ENCODE measurements around the gene NMNAT1.
"Not testable (repeated sequence)": the region's sequence is repeated elsewhere in the genome, so short reads cannot be mapped to it uniquely, and the experiment has no call there.

Gene NMNAT1

DNA sequence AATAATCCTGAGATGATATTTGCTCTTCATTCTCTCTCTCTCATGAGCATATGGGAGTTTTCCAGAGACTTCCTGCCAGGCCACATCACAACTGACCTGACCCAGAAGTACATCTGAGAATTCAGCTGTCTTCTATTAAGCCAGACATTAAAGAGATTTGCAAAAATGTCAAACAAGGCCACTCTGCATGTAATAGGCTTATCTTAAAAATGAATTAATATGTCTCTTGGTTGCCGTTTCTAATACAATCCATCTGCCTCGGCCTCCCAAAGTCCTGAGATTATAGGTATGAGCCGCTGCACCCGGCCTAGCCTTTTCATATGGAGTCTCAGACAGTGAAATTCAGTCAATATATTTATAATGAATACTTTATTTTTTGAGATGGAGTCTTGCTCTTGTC lies 78.7 kb downstream of the NMNAT1 start:
- not testable (repeated sequence) for DNase-seq

DNA sequence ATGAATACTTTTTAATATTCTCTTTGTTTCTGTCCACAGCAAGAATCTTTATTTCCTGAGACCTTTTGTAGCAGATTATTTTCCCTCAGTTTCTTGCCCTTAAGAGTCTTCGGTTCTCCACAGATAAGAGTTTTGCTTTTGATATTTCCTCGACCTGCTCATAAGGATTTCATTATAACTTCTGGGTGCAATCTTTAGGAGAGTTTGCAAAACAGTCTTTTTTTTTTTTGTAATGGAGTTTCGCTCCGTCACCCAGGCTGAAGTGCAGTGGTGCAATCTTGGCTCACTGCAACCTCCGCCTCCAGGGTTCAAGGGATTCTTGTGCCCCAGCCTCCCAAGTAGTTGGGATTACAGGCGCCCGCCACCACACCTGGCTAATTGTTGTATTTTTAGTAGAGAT lies 79.4 kb downstream of the NMNAT1 start:
- DNase-seq = no peak

DNA sequence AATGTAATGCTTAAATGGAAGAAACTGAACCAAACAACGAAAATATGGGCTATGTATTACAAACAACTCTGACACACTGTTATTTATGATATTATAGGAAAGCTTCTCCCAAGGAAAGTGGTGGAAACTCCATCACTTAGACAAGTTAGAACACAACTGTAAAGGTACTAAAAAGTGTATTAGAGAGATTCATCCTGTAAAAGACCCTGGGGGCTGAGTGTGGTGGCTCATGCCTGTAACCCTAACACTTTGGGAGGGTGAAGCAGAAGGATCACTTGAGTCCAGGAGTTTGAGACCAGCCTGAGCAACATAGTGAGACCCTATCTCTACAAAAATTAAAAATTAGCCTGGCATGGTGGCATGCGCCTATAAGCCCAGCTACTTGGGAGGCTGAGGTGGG lies 82.1 kb downstream of the NMNAT1 start:
- DNase-seq = no peak

DNA sequence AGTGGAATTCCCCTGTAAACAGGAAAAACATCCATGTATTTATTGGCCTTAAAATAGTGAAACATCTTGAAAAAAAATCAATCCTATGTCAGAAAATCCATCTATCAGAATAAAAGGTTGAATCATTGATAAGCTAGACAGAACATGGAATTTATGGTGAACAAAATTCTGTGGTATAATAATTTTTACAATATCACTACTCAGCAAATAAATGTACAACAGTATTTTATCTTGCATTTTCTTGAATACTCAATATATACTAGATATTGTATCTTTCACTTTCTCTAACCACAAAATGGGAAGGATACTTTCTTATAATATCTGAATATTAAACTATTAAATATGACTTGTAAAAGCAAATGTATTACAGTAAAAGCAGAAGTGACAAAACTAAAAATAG lies 83.8 kb downstream of the NMNAT1 start:
- DNase-seq = no peak

DNA sequence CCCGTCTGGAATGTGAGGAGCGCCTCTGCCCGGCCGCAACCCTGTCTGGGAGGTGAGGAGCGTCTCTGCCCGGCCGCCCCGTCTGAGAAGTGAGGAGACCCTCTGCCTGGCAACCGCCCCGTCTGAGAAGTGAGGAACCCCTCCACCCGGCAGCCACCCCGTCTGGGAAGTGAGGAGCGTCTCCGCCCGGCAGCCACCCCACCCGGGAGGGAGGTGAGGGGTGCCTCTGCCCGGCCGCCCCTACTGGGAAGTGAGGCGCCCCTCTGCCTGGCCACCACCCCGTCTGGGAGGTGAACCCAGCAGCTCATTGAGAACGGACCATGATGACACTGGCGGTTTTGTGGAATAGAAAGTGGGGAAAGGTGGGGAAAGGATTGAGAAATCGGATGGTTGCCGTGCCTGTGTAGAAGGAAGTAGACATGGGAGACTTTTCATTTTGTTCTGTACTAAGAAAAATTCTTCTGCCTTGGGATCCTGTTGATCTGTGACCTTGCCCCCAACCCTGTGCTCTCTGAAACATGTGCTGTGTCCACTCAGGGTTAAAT lies 85.8 kb downstream of the NMNAT1 start:
- not testable (repeated sequence) for DNase-seq

DNA sequence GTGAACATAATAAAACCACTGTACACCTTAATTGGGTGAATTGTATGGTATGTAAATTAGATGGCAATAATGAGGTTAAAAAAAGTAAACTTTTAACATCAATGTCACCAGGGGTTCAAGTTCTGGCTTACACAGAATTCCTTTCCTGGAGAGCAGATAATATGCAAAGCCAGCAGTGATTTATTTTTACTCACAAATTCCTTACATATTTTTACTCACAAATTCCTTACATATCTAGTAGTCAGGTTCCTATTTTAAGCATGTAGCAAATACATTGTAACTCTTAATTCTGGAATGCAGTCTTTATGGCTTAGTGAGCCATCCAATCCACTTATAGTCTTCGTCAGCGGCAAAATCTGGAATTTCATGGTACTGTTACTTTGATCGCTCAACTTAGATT lies 88.2 kb downstream of the NMNAT1 start:
- no peak for DNase-seq

DNA sequence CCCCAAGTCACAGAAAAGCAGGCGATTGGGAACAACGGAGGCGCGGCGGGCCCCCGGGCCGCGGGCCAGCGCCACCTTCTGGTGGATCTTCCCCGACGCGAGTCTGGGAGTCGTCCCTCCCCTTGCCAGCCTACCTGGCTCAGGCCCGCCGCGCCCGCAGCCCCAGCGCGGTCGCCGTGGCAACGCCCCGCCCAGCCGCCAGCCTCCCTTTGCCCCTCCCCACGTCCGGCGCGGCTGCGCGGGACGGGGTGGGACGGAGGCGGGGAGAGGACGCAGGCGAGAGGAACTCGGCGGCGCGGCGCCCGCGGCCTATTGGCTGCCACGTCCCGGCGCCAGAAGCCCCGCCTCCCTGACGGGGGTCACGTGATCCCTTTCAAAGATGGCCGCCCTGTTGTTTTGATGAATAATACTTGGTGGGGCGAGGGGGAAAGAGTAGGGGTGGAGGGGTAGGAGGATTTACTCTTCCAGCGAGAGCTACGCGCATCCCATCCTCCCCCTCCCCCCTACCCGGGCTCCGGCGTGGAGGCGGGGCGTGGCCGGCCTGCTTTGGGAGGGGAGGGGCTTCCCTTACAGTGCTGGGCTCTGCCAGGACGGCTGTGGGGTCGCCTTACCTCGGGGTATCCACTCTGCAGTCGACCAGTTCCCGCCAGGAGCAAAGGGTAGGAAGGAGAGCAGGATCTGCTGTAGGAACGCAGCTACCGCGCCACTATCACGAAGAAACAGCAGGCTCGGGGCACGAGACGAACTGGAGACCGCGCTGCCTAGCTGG lies 89.5 kb downstream of the NMNAT1 start, which contains the start of gene UBE4B:
Gene UBE4B (plus strand): TSS at position 369 of the 769 bp plus-strand sequence. CDS start 713 bp downstream, outside the sequence.
- DNase-seq = peak; percentile 89

DNA sequence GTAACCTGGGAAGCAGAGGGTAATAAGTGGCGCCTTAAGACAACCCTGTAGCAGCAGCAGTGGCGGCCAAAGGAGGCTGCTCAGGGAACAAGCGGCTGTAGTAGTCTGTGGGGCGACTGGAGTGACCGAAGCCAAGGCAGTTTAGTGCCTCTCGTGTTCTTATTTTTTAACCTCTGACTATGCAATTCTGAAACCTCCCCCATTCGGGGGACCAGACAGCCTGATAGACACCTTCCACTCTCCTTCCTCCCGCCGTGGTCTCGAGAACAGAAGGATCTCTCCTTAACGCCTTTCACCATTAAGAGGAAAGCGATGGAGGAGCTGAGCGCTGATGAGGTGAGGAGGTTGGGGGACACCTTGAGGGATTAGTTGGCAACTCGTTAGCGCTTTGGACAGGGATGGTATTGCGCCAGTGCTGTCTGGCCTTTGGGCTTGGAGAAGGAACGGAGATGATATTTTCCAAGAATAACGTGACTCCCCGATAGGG lies 90.1 kb downstream of the NMNAT1 start:
- DNase-seq = no peak

Data from NCI-H774 (cell line).